Measurements from ENCODE around the gene RNU5B-1. TPM values are rescaled to one million over a fixed set of nuclear protein-coding genes. Genes with fewer than 3 reads are reported as not detected.

The RNU5B-1 gene
- not detected in 2 replicates for polyA plus RNA-seq (2013)

GRCh38 chr15:65304381-65305149, at the start of gene RNU5B-1:
Gene RNU5B-1 (plus strand): TSS chr15:65304677.
- Histone ChIP-seq H3K4me3 (ENCODE audit: low read depth, low read length) (no peak within 1 kb of the TSS), H3K18ac (ENCODE audit: low read length) (peak within 1 kb of the TSS; percentile 56), H3K23ac (ENCODE audit: low read length) (no peak within 1 kb of the TSS), H3K27ac (ENCODE audit: low read depth, low read length) (peak within 1 kb of the TSS; percentile 94), H4K12ac (ENCODE audit: low read depth, low read length) (peak within 1 kb of the TSS; percentile 59), H3K9me3 (ENCODE audit: insufficient read depth, low read depth, low read length) (no peaks in the 10 kb centered on the region), H3K4me1 (ENCODE audit: control insufficient read depth in 1 of 2, insufficient read depth in 2 of 2, low read length in 2 of 2) (peaks cover 3 to 4% of the 10 kb centered on the region in 2 experiments), H3K27me3 (ENCODE audit: insufficient read depth, low read length) (no peaks in the 10 kb centered on the region), H3K14ac (ENCODE audit: low read length) (peak within 1 kb of the TSS; percentile 75), H4K91ac (ENCODE audit: low read depth, low read length) (peak within 1 kb of the TSS; percentile 81), H2AK5ac (ENCODE audit: low read length) (no peak within 1 kb of the TSS), H3K4me2 (ENCODE audit: low read length) (peak within 1 kb of the TSS; percentile 80), H3K9ac (ENCODE audit: low read length) (peak within 1 kb of the TSS; percentile 77), H2BK120ac (ENCODE audit: insufficient read depth, low read length, poor library complexity) (peak within 1 kb of the TSS; percentile 81), H3K79me1 (ENCODE audit: low read length) (peaks cover 9% of the 10 kb centered on the region), H2BK12ac (ENCODE audit: low read length) (peak within 1 kb of the TSS; percentile 69), H2AFZ (ENCODE audit: insufficient read depth, low read length, poor library complexity) (peak within 1 kb of the TSS; percentile 66), H3K4ac (ENCODE audit: low read depth, low read length) (peak within 1 kb of the TSS; percentile 47), H4K8ac (ENCODE audit: low read depth, low read length) (peak within 1 kb of the TSS; percentile 92), H3K79me2 (ENCODE audit: control insufficient read depth, insufficient read depth, low read length, poor library complexity) (no peaks in the 10 kb centered on the region), H3K36me3 (ENCODE audit: control insufficient read depth in 1 of 2, insufficient read depth in 2 of 2, low read length in 2 of 2) (no peaks in the 10 kb centered on the region), H2BK5ac (ENCODE audit: low read depth, low read length, poor library complexity) (peak within 1 kb of the TSS; percentile 74)
- WGBS (ENCODE audit: extremely low coverage, insufficient coverage, insufficient read length), result no CpG with 5 or more reads among the region's 24 CpGs
- peak; percentile 90 to 97 for DNase-seq

GRCh38 chr15:65254758-65255157, 49.7 kb upstream of the RNU5B-1 start:
- no peak overlapping the region for H3K4me3 ChIP-seq (ENCODE audit: low read depth, low read length)
- no peaks in the 10 kb centered on the region for H3K4me1 ChIP-seq (ENCODE audit: control insufficient read depth in 1 of 2, insufficient read depth in 2 of 2, low read length in 2 of 2)
- no peak overlapping the region for H3K9ac ChIP-seq (ENCODE audit: low read length)
- no peak overlapping the region for H4K91ac ChIP-seq (ENCODE audit: low read depth, low read length)
- H3K36me3 ChIP-seq (ENCODE audit: control insufficient read depth in 1 of 2, insufficient read depth in 2 of 2, low read length in 2 of 2), result peaks cover 0 to 3% of the 10 kb centered on the region in 2 experiments
- no CpG with 5 or more reads among the region's 1 CpG for WGBS (ENCODE audit: extremely low coverage, insufficient coverage, insufficient read length)
- no peaks in the 10 kb centered on the region for H3K79me2 ChIP-seq (ENCODE audit: control insufficient read depth, insufficient read depth, low read length, poor library complexity)
- H2BK5ac ChIP-seq (ENCODE audit: low read depth, low read length, poor library complexity), result no peak overlapping the region
- no peak overlapping the region for H2BK12ac ChIP-seq (ENCODE audit: low read length)
- H2AFZ ChIP-seq (ENCODE audit: insufficient read depth, low read length, poor library complexity), result no peak overlapping the region
- H3K27ac ChIP-seq (ENCODE audit: low read depth, low read length), result no peak overlapping the region
- no peak overlapping the region for H3K4ac ChIP-seq (ENCODE audit: low read depth, low read length)
- H3K14ac ChIP-seq (ENCODE audit: low read length), result no peak overlapping the region
- DNase-seq, result no peak
- no peak overlapping the region for H4K8ac ChIP-seq (ENCODE audit: low read depth, low read length)
- no peak overlapping the region for H4K12ac ChIP-seq (ENCODE audit: low read depth, low read length)
- H3K18ac ChIP-seq (ENCODE audit: low read length), result no peak overlapping the region
- no peak overlapping the region for H3K23ac ChIP-seq (ENCODE audit: low read length)
- no peaks in the 10 kb centered on the region for H3K9me3 ChIP-seq (ENCODE audit: insufficient read depth, low read depth, low read length)
- H3K27me3 ChIP-seq (ENCODE audit: insufficient read depth, low read length), result no peaks in the 10 kb centered on the region
- H2AK5ac ChIP-seq (ENCODE audit: low read length), result no peak overlapping the region
- no peaks in the 10 kb centered on the region for H3K79me1 ChIP-seq (ENCODE audit: low read length)
- no peak overlapping the region for H2BK120ac ChIP-seq (ENCODE audit: insufficient read depth, low read length, poor library complexity)
- no peak overlapping the region for H3K4me2 ChIP-seq (ENCODE audit: low read length)

DNA sequence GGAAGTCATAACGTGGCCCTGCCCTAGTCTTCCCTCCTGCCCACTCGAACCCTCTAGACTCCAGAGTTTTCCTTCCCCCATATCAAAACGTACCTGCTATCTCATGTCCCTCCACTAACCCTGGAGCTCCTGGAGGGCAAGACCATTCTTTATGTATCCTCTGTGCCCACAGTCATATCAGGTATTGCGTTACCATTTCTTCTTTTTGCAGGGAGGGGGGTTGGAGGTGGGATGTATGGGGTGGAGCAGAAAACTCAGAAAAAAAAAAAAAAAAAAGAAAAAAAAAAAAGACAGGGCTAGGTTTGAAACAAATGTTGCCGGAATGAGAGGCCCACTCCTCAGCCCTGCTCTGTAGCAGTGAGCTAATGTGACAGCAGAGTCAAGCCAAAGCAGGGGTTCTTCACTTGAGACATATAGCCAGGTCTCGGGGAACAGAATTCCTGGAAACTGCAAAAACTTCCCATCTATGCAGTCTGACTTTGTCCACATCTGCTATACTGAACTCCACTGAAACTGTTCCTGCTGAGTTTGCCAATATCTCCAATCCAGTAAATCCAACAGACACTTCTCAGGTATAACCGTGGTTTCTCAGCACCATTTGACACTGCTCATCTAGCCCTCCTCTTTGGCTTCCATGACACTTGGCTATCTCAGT, 48.9 kb upstream of the RNU5B-1 start:
- Histone ChIP-seq H3K4ac (ENCODE audit: low read depth, low read length) (no peak overlapping the region), H3K9me3 (ENCODE audit: insufficient read depth, low read depth, low read length) (no peaks in the 10 kb centered on the region), H2BK12ac (ENCODE audit: low read length) (no peak overlapping the region), H3K36me3 (ENCODE audit: control insufficient read depth in 1 of 2, insufficient read depth in 2 of 2, low read length in 2 of 2) (peaks cover 0 to 8% of the 10 kb centered on the region in 2 experiments), H3K27me3 (ENCODE audit: insufficient read depth, low read length) (no peaks in the 10 kb centered on the region), H2BK120ac (ENCODE audit: insufficient read depth, low read length, poor library complexity) (no peak overlapping the region), H3K4me1 (ENCODE audit: control insufficient read depth in 1 of 2, insufficient read depth in 2 of 2, low read length in 2 of 2) (no peaks in the 10 kb centered on the region), H4K8ac (ENCODE audit: low read depth, low read length) (no peak overlapping the region), H2AFZ (ENCODE audit: insufficient read depth, low read length, poor library complexity) (no peak overlapping the region), H3K14ac (ENCODE audit: low read length) (no peak overlapping the region), H3K9ac (ENCODE audit: low read length) (no peak overlapping the region), H2BK5ac (ENCODE audit: low read depth, low read length, poor library complexity) (no peak overlapping the region), H4K12ac (ENCODE audit: low read depth, low read length) (no peak overlapping the region), H3K23ac (ENCODE audit: low read length) (no peak overlapping the region), H2AK5ac (ENCODE audit: low read length) (no peak overlapping the region), H3K4me2 (ENCODE audit: low read length) (no peak overlapping the region), H3K4me3 (ENCODE audit: low read depth, low read length) (no peak overlapping the region), H3K27ac (ENCODE audit: low read depth, low read length) (no peak overlapping the region), H3K79me2 (ENCODE audit: control insufficient read depth, insufficient read depth, low read length, poor library complexity) (no peaks in the 10 kb centered on the region), H4K91ac (ENCODE audit: low read depth, low read length) (no peak overlapping the region), H3K79me1 (ENCODE audit: low read length) (no peaks in the 10 kb centered on the region), H3K18ac (ENCODE audit: low read length) (no peak overlapping the region)
- no peak for DNase-seq
- no CpG with 5 or more reads among the region's 7 CpGs for WGBS (ENCODE audit: extremely low coverage, insufficient coverage, insufficient read length)

GRCh38 chr15:65258375-65259262, 45.9 kb upstream of the RNU5B-1 start:
- Histone ChIP-seq H4K8ac (ENCODE audit: low read depth, low read length) (no peak overlapping the region), H3K4ac (ENCODE audit: low read depth, low read length) (no peak overlapping the region)

More at GRCh38 chr15:65258375-65259262, 45.9 kb upstream of the RNU5B-1 start:
- no peak overlapping the region for H2BK120ac ChIP-seq (ENCODE audit: insufficient read depth, low read length, poor library complexity)
- H3K9me3 ChIP-seq (ENCODE audit: insufficient read depth, low read depth, low read length), result no peaks in the 10 kb centered on the region
- no peak overlapping the region for H2AFZ ChIP-seq (ENCODE audit: insufficient read depth, low read length, poor library complexity)
- H3K23ac ChIP-seq (ENCODE audit: low read length), result no peak overlapping the region
- H3K27ac ChIP-seq (ENCODE audit: low read depth, low read length), result no peak overlapping the region
- no peak overlapping the region for H2BK12ac ChIP-seq (ENCODE audit: low read length)
- H4K12ac ChIP-seq (ENCODE audit: low read depth, low read length), result no peak overlapping the region
- no peak overlapping the region for H2AK5ac ChIP-seq (ENCODE audit: low read length)
- no peak overlapping the region for H3K18ac ChIP-seq (ENCODE audit: low read length)
- no peak overlapping the region for H2BK5ac ChIP-seq (ENCODE audit: low read depth, low read length, poor library complexity)
- H3K9ac ChIP-seq (ENCODE audit: low read length), result no peak overlapping the region
- H3K79me1 ChIP-seq (ENCODE audit: low read length), result no peaks in the 10 kb centered on the region
- no peak overlapping the region for H3K14ac ChIP-seq (ENCODE audit: low read length)
- no peak overlapping the region for H4K91ac ChIP-seq (ENCODE audit: low read depth, low read length)
- no peak overlapping the region for H3K4me2 ChIP-seq (ENCODE audit: low read length)
- H3K27me3 ChIP-seq (ENCODE audit: insufficient read depth, low read length), result no peaks in the 10 kb centered on the region
- H3K36me3 ChIP-seq (ENCODE audit: control insufficient read depth in 1 of 2, insufficient read depth in 2 of 2, low read length in 2 of 2), result peaks cover 2 to 15% of the 10 kb centered on the region in 2 experiments
- no peak overlapping the region for H3K4me3 ChIP-seq (ENCODE audit: low read depth, low read length)
- DNase-seq, result no peak
- no peaks in the 10 kb centered on the region for H3K4me1 ChIP-seq (ENCODE audit: control insufficient read depth in 1 of 2, insufficient read depth in 2 of 2, low read length in 2 of 2)
- no peaks in the 10 kb centered on the region for H3K79me2 ChIP-seq (ENCODE audit: control insufficient read depth, insufficient read depth, low read length, poor library complexity)
- WGBS (ENCODE audit: extremely low coverage, insufficient coverage, insufficient read length), result no CpG with 5 or more reads among the region's 5 CpGs

All from trophoblast cell (in vitro differentiated cells and primary cell).